ENCODE measurements around the gene GOLGA6L6. TPM values are rescaled to one million over a fixed set of nuclear protein-coding genes. Genes with fewer than 3 reads are reported as not detected.
"Not testable (repeated sequence)": the region's sequence is repeated elsewhere in the genome, so short reads cannot be mapped to it uniquely, and the experiment has no call there.

GOLGA6L6 gene
- total RNA-seq, result not detected

GRCh38 chr15:20541700-20542099 lies at the start of gene GOLGA6L6:
GOLGA6L6 (minus strand) TSS chr15:20541800; CDS start chr15:20541709, 91 bp downstream.
- not testable (repeated sequence) for H3K27ac Mint-ChIP-seq; H3K4me3 Mint-ChIP-seq; H3K9me3 Mint-ChIP-seq; H3K4me1 Mint-ChIP-seq; H3K36me3 Mint-ChIP-seq (ENCODE audit: low read depth); H3K27me3 Mint-ChIP-seq; ATAC-seq (replicated peaks)

- H3K27ac Mint-ChIP-seq, H3K4me3 Mint-ChIP-seq: not testable (repeated sequence)
These were observed 48.5 kb upstream of the GOLGA6L6 start for GRCh38 chr15:20590069-20590468.

GRCh38 chr15:20586821-20587220 lies 45.2 kb upstream of the GOLGA6L6 start:
- H3K9me3 Mint-ChIP-seq; ATAC-seq (replicated peaks); H3K36me3 Mint-ChIP-seq (ENCODE audit: low read depth); H3K27me3 Mint-ChIP-seq; H3K4me3 Mint-ChIP-seq; H3K4me1 Mint-ChIP-seq; H3K27ac Mint-ChIP-seq: not testable (repeated sequence)

More at GRCh38 chr15:20590069-20590468, 48.5 kb upstream of the GOLGA6L6 start:
- H3K36me3 Mint-ChIP-seq (ENCODE audit: low read depth); ATAC-seq (replicated peaks); H3K27me3 Mint-ChIP-seq; H3K9me3 Mint-ChIP-seq; H3K4me1 Mint-ChIP-seq: not testable (repeated sequence)

- not testable (repeated sequence) for H3K9me3 Mint-ChIP-seq; H3K27ac Mint-ChIP-seq; ATAC-seq (replicated peaks); H3K36me3 Mint-ChIP-seq (ENCODE audit: low read depth); H3K4me3 Mint-ChIP-seq; H3K4me1 Mint-ChIP-seq; H3K27me3 Mint-ChIP-seq
These were observed 41.1 kb upstream of the GOLGA6L6 start for GRCh38 chr15:20582726-20583115.

- not testable (repeated sequence) for H3K27ac Mint-ChIP-seq; H3K4me1 Mint-ChIP-seq; H3K36me3 Mint-ChIP-seq (ENCODE audit: low read depth); H3K27me3 Mint-ChIP-seq; H3K9me3 Mint-ChIP-seq; H3K4me3 Mint-ChIP-seq; ATAC-seq (replicated peaks)
These were observed 40.6 kb upstream of the GOLGA6L6 start for GRCh38 chr15:20582109-20582725.

- not testable (repeated sequence) for H3K36me3 Mint-ChIP-seq (ENCODE audit: low read depth); ATAC-seq (replicated peaks)
These were observed 39.9 kb upstream of the GOLGA6L6 start for GRCh38 chr15:20581261-20582108.

GRCh38 chr15:20579662-20580061 lies 38.1 kb upstream of the GOLGA6L6 start:
- not testable (repeated sequence) for H3K9me3 Mint-ChIP-seq; H3K27me3 Mint-ChIP-seq; H3K4me1 Mint-ChIP-seq; H3K36me3 Mint-ChIP-seq (ENCODE audit: low read depth); H3K27ac Mint-ChIP-seq; ATAC-seq (replicated peaks); H3K4me3 Mint-ChIP-seq

More at GRCh38 chr15:20581261-20582108, 39.9 kb upstream of the GOLGA6L6 start:
- H3K9me3 Mint-ChIP-seq, H3K4me3 Mint-ChIP-seq, H3K4me1 Mint-ChIP-seq, H3K27ac Mint-ChIP-seq, H3K27me3 Mint-ChIP-seq: not testable (repeated sequence)

GRCh38 chr15:20551289-20551688 lies 9.7 kb upstream of the GOLGA6L6 start:
- H3K36me3 Mint-ChIP-seq (ENCODE audit: low read depth); H3K27me3 Mint-ChIP-seq; H3K9me3 Mint-ChIP-seq; ATAC-seq (replicated peaks); H3K4me1 Mint-ChIP-seq; H3K27ac Mint-ChIP-seq; H3K4me3 Mint-ChIP-seq: not testable (repeated sequence)

- H3K4me1 Mint-ChIP-seq; ATAC-seq (replicated peaks); H3K36me3 Mint-ChIP-seq (ENCODE audit: low read depth); H3K27me3 Mint-ChIP-seq; H3K4me3 Mint-ChIP-seq; H3K27ac Mint-ChIP-seq; H3K9me3 Mint-ChIP-seq: not testable (repeated sequence)
These were observed 35.5 kb downstream of the GOLGA6L6 start for GRCh38 chr15:20505926-20506658.

- H3K27me3 Mint-ChIP-seq; ATAC-seq (replicated peaks); H3K36me3 Mint-ChIP-seq (ENCODE audit: low read depth); H3K4me3 Mint-ChIP-seq; H3K27ac Mint-ChIP-seq; H3K9me3 Mint-ChIP-seq; H3K4me1 Mint-ChIP-seq: not testable (repeated sequence)
These were observed 38.8 kb downstream of the GOLGA6L6 start for GRCh38 chr15:20502839-20503238.

- ATAC-seq (replicated peaks), result not testable (repeated sequence)
These were observed 39.9 kb downstream of the GOLGA6L6 start for GRCh38 chr15:20501512-20502222.

GRCh38 chr15:20497781-20498180 lies 43.8 kb downstream of the GOLGA6L6 start:
- not testable (repeated sequence) for ATAC-seq (replicated peaks); H3K9me3 Mint-ChIP-seq; H3K27ac Mint-ChIP-seq; H3K27me3 Mint-ChIP-seq; H3K4me3 Mint-ChIP-seq; H3K4me1 Mint-ChIP-seq; H3K36me3 Mint-ChIP-seq (ENCODE audit: low read depth)

More at GRCh38 chr15:20501512-20502222, 39.9 kb downstream of the GOLGA6L6 start:
- H3K27ac Mint-ChIP-seq; H3K4me1 Mint-ChIP-seq; H3K9me3 Mint-ChIP-seq; H3K4me3 Mint-ChIP-seq; H3K27me3 Mint-ChIP-seq; H3K36me3 Mint-ChIP-seq (ENCODE audit: low read depth): not testable (repeated sequence)

GRCh38 chr15:20493035-20493434 lies 48.6 kb downstream of the GOLGA6L6 start:
- H3K4me3 Mint-ChIP-seq; H3K36me3 Mint-ChIP-seq (ENCODE audit: low read depth); H3K27me3 Mint-ChIP-seq; H3K9me3 Mint-ChIP-seq; H3K27ac Mint-ChIP-seq; H3K4me1 Mint-ChIP-seq; ATAC-seq (replicated peaks): not testable (repeated sequence)

GRCh38 chr15:20492598-20492997 lies 49.0 kb downstream of the GOLGA6L6 start:
- not testable (repeated sequence) for H3K27ac Mint-ChIP-seq; H3K4me1 Mint-ChIP-seq; H3K4me3 Mint-ChIP-seq; H3K9me3 Mint-ChIP-seq; H3K27me3 Mint-ChIP-seq; ATAC-seq (replicated peaks); H3K36me3 Mint-ChIP-seq (ENCODE audit: low read depth)

Measured in activated T-helper 17 cell treated with anti-CD3 and anti-CD28 coated beads, Interleukin-2, amount 50 U/mL, for 72 hours (primary cell).